HepG2 (cell line): ENCODE data around the gene MDP1. TPM values are rescaled to one million over a fixed set of nuclear protein-coding genes. Genes with fewer than 3 reads are reported as not detected.

Experiments
- ATAC-seq: fragments of 200-7000 bp; cut with Tn5 transposase; 3 replicates; pipeline ENCODE4 v1.9.1; 2020; ENCODE audit warnings: mild to moderate bottlenecking, moderate library complexity
- BruUV-seq: library from RNA; stranded (reverse); fragments of 400-500 nt; replicated peaks from 2 replicates; lab custom pipeline; 2021; lab: Mats Ljungman, UMichigan
- CTCF ChIA-PET: fragments of 300-600 bp; formaldehyde crosslinking; extraction: SDS; loops from one replicate; lab custom pipeline; 2021; ENCODE audit warnings: low total read pairs, inconsistent platforms, low intra/inter-chr PET ratio; lab: Yijun Ruan, JAX
- POLR2A ChIA-PET: fragments of 350-600 bp; sonication (Branson Sonifier 250); formaldehyde crosslinking; loops from one replicate; lab custom pipeline; 2020; ENCODE audit warnings: antibody characterized with exemption, inconsistent platforms; lab: Yijun Ruan, JAX
- DNase-seq: peaks from one replicate; pipeline ENCODE4 v3.0.0-alpha.2; 2015; ENCODE audit warnings: low spot score
- FAIRE-seq: peaks from 3 replicates; lab custom pipeline; 2011; peaks lifted over from hg19 to GRCh38; lab: Jason Lieb, UNC
- H2AFZ ChIP-seq: one replicate; pipeline ENCODE4 v1.6.1; 2011; ENCODE audit warnings: low read length, inconsistent platforms
- H3K27ac ChIP-seq: fragments of 300-600 bp; 3 replicates; pipeline ENCODE4 v1.8.0; 2011; ENCODE audit warnings: mixed run types, mild to moderate bottlenecking, mixed read lengths, low read length, inconsistent platforms; ENCODE audit not compliant: insufficient read depth; ENCODE audit errors: extremely low read length
- H3K27me3 ChIP-seq, 2 experiments: fragments of 200-600 bp in 1 of 2; 2 replicates in 1 of 2; 3 replicates in 1 of 2; pipeline versions ENCODE4 v1.6.0 to v1.8.0; 2011; ENCODE audit warnings: low read length in 2 of 2, mild to moderate bottlenecking in 2 of 2, moderate library complexity in 2 of 2, inconsistent platforms in 1 of 2; ENCODE audit not compliant: insufficient read depth in 2 of 2, control insufficient read depth in 1 of 2
- H3K36me3 ChIP-seq, 2 experiments: fragments of 200-600 bp in 1 of 2; replicated peaks in 1 of 2; 2 replicates in 1 of 2; 3 replicates in 1 of 2; pipeline versions ENCODE4 v1.5.1 to v1.8.0; 2011; ENCODE audit warnings: low read length in 2 of 2, inconsistent platforms in 1 of 2; ENCODE audit not compliant: insufficient read depth in 2 of 2, control insufficient read depth in 1 of 2
- H3K4me1 ChIP-seq: 2 replicates; pipeline ENCODE4 v1.5.1; 2012; ENCODE audit warnings: low read length, inconsistent platforms; ENCODE audit not compliant: insufficient read depth
- H3K4me2 ChIP-seq: 2 replicates; pipeline ENCODE4 v1.6.0; 2011; ENCODE audit warnings: low read depth, low read length, inconsistent platforms
- H3K4me3 ChIP-seq, 3 experiments: fragments of 200-600 bp in 1 of 3; sonication (generic), shearing (Covaris generic) in 1 of 3; replicated peaks in 1 of 3; 2 replicates each; pipeline ENCODE4 v1.5.1; 2011 to 2016; ENCODE audit warnings: low read length in 3 of 3, inconsistent platforms in 2 of 3, low read depth in 2 of 3, mild to moderate bottlenecking in 2 of 3, control low read depth in 1 of 3, mixed read lengths in 1 of 3; ENCODE audit not compliant: insufficient read depth in 1 of 3
- H3K79me2 ChIP-seq: one replicate; pipeline ENCODE4 v1.6.1; 2011; ENCODE audit warnings: low read length, inconsistent platforms; ENCODE audit not compliant: insufficient read depth
- H3K9ac ChIP-seq: 2 replicates; pipeline ENCODE4 v1.6.0; 2011; ENCODE audit warnings: mild to moderate bottlenecking, low read depth, low read length, inconsistent platforms; ENCODE audit not compliant: insufficient read depth
- H3K9me3 ChIP-seq: 2 replicates; pipeline ENCODE4 v1.5.1; 2012; ENCODE audit warnings: mild to moderate bottlenecking, low read length
- H4K20me1 ChIP-seq: 2 replicates; pipeline ENCODE4 v1.6.0; 2011; ENCODE audit warnings: inconsistent platforms, mild to moderate bottlenecking, low read length, moderate library complexity; ENCODE audit not compliant: insufficient read depth
- ARNTL ChIP-seq: sonication (generic); formaldehyde crosslinking; IDR thresholded peaks from 2 replicates; pipeline ENCODE4 v1.4.0; 2020; ENCODE audit warnings: mild to moderate bottlenecking, missing genetic modification reagents
- CC2D1A ChIP-seq: sonication (generic); formaldehyde crosslinking; IDR thresholded peaks from 2 replicates; pipeline ENCODE4 v1.8.1; 2023; ENCODE audit warnings: mild to moderate bottlenecking, missing genetic modification reagents
- ELF4 ChIP-seq: sonication (generic); formaldehyde crosslinking; IDR thresholded peaks from 2 replicates; pipeline ENCODE4 v1.5.0; 2020; ENCODE audit warnings: missing genetic modification reagents, mild to moderate bottlenecking, moderate library complexity, borderline replicate concordance
- EP300 ChIP-seq, 3 experiments: sonication (generic) in 1 of 3; formaldehyde crosslinking in 1 of 3; IDR thresholded peaks; 2 replicates each; pipeline versions ENCODE4 v1.5.1 to v1.6.1; 2011 to 2020; ENCODE audit warnings: low read depth in 2 of 3, low read length in 2 of 3, borderline replicate concordance in 1 of 3, improper control_type of control experiment in 1 of 3, mild to moderate bottlenecking in 1 of 3, missing genetic modification reagents in 1 of 3, moderate library complexity in 1 of 3
- GATAD2A ChIP-seq: IDR thresholded peaks from 2 replicates; pipeline ENCODE4 v1.6.1; 2016
- HMG20A ChIP-seq: IDR thresholded peaks from 2 replicates; pipeline ENCODE4 v1.6.1; 2016; ENCODE audit warnings: borderline replicate concordance
- MTA3 ChIP-seq: sonication (generic); formaldehyde crosslinking; IDR thresholded peaks from 2 replicates; pipeline ENCODE4 v1.4.0; 2020; ENCODE audit warnings: missing genetic modification reagents
- SIX1 ChIP-seq: sonication (generic); formaldehyde crosslinking; IDR thresholded peaks from 2 replicates; pipeline ENCODE4 v1.4.0; 2020; ENCODE audit warnings: missing genetic modification reagents, borderline replicate concordance
- SRSF9 ChIP-seq: fragments of 200-400 bp; formaldehyde crosslinking; IDR thresholded peaks from 2 replicates; pipeline ENCODE4 v1.6.1; 2018; ENCODE audit warnings: borderline replicate concordance, mild to moderate bottlenecking, low read depth, low read length; ENCODE audit not compliant: insufficient read depth, poor library complexity, severe bottlenecking
- TCF7 ChIP-seq: sonication (generic); IDR thresholded peaks from 2 replicates; pipeline ENCODE4 v1.6.1; 2016; ENCODE audit warnings: antibody characterized with exemption, low read depth
- ZBTB8A ChIP-seq: sonication (generic); formaldehyde crosslinking; IDR thresholded peaks from 2 replicates; pipeline ENCODE4 v1.4.0; 2020; ENCODE audit warnings: mild to moderate bottlenecking, low read depth, missing genetic modification reagents, borderline replicate concordance
- ZNF124 ChIP-seq: sonication (generic); formaldehyde crosslinking; IDR thresholded peaks from 2 replicates; pipeline ENCODE4 v1.4.0; 2020; ENCODE audit warnings: missing genetic modification reagents
- ZNF512 ChIP-seq: sonication (generic); formaldehyde crosslinking; IDR thresholded peaks from 2 replicates; pipeline ENCODE4 v1.4.0; 2020; ENCODE audit warnings: mild to moderate bottlenecking, missing genetic modification reagents
- ZNF564 ChIP-seq: sonication (generic); formaldehyde crosslinking; IDR thresholded peaks from 2 replicates; pipeline ENCODE4 v1.8.1; 2023; ENCODE audit warnings: mild to moderate bottlenecking, missing genetic modification reagents
- ZNF629 ChIP-seq: sonication (generic); formaldehyde crosslinking; conservative IDR thresholded peaks from 2 replicates; pipeline ENCODE4 v1.5.0; 2020; ENCODE audit warnings: missing genetic modification reagents
- WGBS: methylation state at CpG from one replicate; pipeline ENCODE4 v1.1.6; 2017; ENCODE audit warnings: low lambda C conversion rate; 5-methylcytosine and 5-hydroxymethylcytosine counted together
- in situ Hi-C: cut with HindIII; loops from 2 replicates; pipeline ENCODE4 v1.10.0; 2017; ENCODE audit warnings: low pct_unique_long_range_greater_than_20kb; ENCODE audit not compliant: extremely low pct_ligation_motif_present
- intact Hi-C: fragments of 100-400 bp; cut with micrococcal nuclease; formaldehyde crosslinking; loops from one replicate; pipeline ENCODE4 v1.10.0; 2022; ENCODE audit not compliant: unreplicated experiment
- polyA plus RNA-seq, 8 experiments: library from polyadenylated mRNA; depleted of rRNA in 3 of 8; stranded (reverse) in 7 of 8; unstranded in 1 of 8; fragments of >200 nt; fragmentation: Illumina TruSeq in 4 of 8; extraction: Trizol in 4 of 8; gene quantifications; 2 replicates each; pipeline versions ENCODE4 v1.2.1 to v1.2.3, GENCODE V29; 2011 to 2016; ENCODE audit warnings: low read depth in 4 of 8, missing spikeins in 1 of 8, mixed read lengths in 1 of 8; ENCODE audit not compliant: insufficient read depth in 1 of 8
- total RNA-seq, 5 experiments: library from RNA; depleted of rRNA; stranded (reverse); fragments of >200 nt; fragmentation: Illumina TruSeq; extraction: Trizol; gene quantifications; 2 replicates each; pipeline ENCODE4 v1.2.3, GENCODE V29; 2016; ENCODE audit warnings: low read depth in 1 of 5
- TF ChIP-seq, protein P1 (sequence below): sonication (generic); IDR thresholded peaks from 2 replicates; pipeline ENCODE4 v1.6.1; 2016; ENCODE audit warnings: low read depth, borderline replicate concordance

MDP1 gene
- total and polyA plus RNA-seq, 2 of the 13 experiments (the other 11 are each of a cell fraction or from before 2014, with no cell fraction given): 44.1 to 48.7 TPM

DNA sequence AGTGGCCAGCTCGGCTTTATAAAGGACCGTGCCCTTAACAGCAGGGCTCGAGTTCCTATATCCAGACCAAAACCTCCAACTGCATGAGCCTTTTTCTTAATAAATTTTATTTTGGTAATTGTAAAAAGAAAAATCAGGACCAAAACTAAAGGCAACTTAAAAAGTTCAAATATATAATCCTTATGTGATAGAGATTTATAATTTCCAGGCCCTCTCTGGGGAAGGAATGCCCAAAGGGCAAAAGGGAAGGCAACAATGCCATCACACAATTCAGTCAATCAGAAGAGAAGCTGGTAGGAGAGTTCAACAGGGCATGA, 26.8 kb downstream of the MDP1 start (continued):
- TF ChIP-seq, protein P1, sequence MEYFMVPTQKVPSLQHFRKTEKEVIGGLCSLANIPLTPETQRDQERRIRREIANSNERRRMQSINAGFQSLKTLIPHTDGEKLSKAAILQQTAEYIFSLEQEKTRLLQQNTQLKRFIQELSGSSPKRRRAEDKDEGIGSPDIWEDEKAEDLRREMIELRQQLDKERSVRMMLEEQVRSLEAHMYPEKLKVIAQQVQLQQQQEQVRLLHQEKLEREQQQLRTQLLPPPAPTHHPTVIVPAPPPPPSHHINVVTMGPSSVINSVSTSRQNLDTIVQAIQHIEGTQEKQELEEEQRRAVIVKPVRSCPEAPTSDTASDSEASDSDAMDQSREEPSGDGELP: no peak
- TF ChIP-seq ELF4 (CRISPR knock-in tag): peak; percentile 89; the same call in 1 of the 2 replicates

- no peaks in the 10 kb centered on the region for H3K27me3 ChIP-seq
- H4K20me1 ChIP-seq: no peaks in the 10 kb centered on the region
- in situ Hi-C loops: no loop called here
- H3K79me2 ChIP-seq: peaks cover 24% of the 10 kb centered on the region
- CTCF ChIA-PET: no interaction called here
- no peaks in the 10 kb centered on the region for H3K9me3 ChIP-seq
- intact Hi-C loops: loop anchor here (1.0 to 2.0 kb wide), 5 partner anchors 27 to 74 kb away; partner anchors contain the start of genes DCAF11, GMPR2, IRF9 and NEDD8
- H3K9ac ChIP-seq: peak within 1 kb of the TSS; percentile 84
- peaks cover 42% of the 10 kb centered on the region for H3K4me1 ChIP-seq
- H3K4me2 ChIP-seq: peak within 1 kb of the TSS; percentile 96
- POLR2A ChIA-PET: interaction anchor here (0.6 to 6.4 kb wide), 40 partner anchors 10 to 1094 kb away, joined by 3 to 65 read pairs (median 6); partner anchors contain the start of genes ACIN1, C14orf119, CARMIL3 and CHMP4A
- ATAC-seq: peak; percentile 88
- no peak within 1 kb of the TSS for H2AFZ ChIP-seq
- 1% methylated on average over 65 of the region's 65 CpGs for WGBS
- peak within 1 kb of the TSS; percentile 70 to 92 (median 77) for H3K4me3 ChIP-seq
- peak; percentile 100 for DNase-seq
- BruUV-seq: TSS peak; percentile 76
- peak; percentile 97 for FAIRE-seq
- H3K36me3 ChIP-seq: peaks cover 60 to 70% of the 10 kb centered on the region in 2 experiments
- H3K27ac ChIP-seq: peak within 1 kb of the TSS; percentile 64
- no peak for TF ChIP-seq CC2D1A (CRISPR knock-in tag)
- TF ChIP-seq, protein P1: peak; percentile 89
- TF ChIP-seq ARNTL (CRISPR knock-in tag): peak; percentile 97
- 0 out of 2 replicates have a peak, but pooled peaks have one; percentile 40 for TF ChIP-seq MTA3 (CRISPR knock-in tag)
- peak; percentile 92 for TF ChIP-seq GATAD2A
- TF ChIP-seq ZNF629: peak; percentile 58
- TF ChIP-seq ZBTB8A: peak; percentile 95; the same call in 1 of the 2 replicates
- no peak for TF ChIP-seq ZNF564
- TF ChIP-seq ZNF512: peak; percentile 79
- no peak; the same call in none of the 2 replicates for TF ChIP-seq ZNF124 (CRISPR knock-in tag)
- peak; percentile 85 to 87; a peak in 3 of 4 replicates for TF ChIP-seq EP300 (IDR thresholded peaks at IDR 0.05; ENCODE audit: low read depth in 2 of 2, low read length in 2 of 2)
- TF ChIP-seq EP300 (CRISPR knock-in tag; IDR thresholded peaks at IDR 0.05; ENCODE audit: borderline replicate concordance): peak; percentile 72
- peak; percentile 71; the same call in 1 of the 2 replicates for TF ChIP-seq HMG20A (CRISPR knock-in tag)
- no peak for TF ChIP-seq SRSF9
- peak; percentile 57; the same call in 1 of the 2 replicates for TF ChIP-seq TCF7
- TF ChIP-seq SIX1 (CRISPR knock-in tag): peak; percentile 81; the same call in 1 of the 2 replicates
Measured at GRCh38 chr14:24188251-24189058, 27.4 kb downstream of the MDP1 start, which contains the start of gene IPO4. Gene IPO4 (minus strand): TSS chr14:24188816. CDS start chr14:24188787, 29 bp downstream.
